GM20431 (cell line): ENCODE results near the gene KMT2D.

ENCODE experiments used
- in situ Hi-C: fragments of 300-500 bp; cut with MseI, MboI; formaldehyde crosslinking; loops from one replicate; pipeline ENCODE4 v1.15.0; 2020; ENCODE audit warnings: low sequenced_read_pairs; ENCODE audit not compliant: unreplicated experiment

Gene KMT2D

GRCh38 chr12:49060237-49061156 is at the start of gene KMT2D:
KMT2D (minus strand) TSS chr12:49060794; CDS start chr12:49055324, 5,470 bp downstream.
- in situ Hi-C loops: no loop called here

- in situ Hi-C loops: no loop called here
Observed at GRCh38 chr12:49109641-49110463, 49.3 kb upstream of the KMT2D start.

GRCh38 chr12:49108958-49109404 is 48.4 kb upstream of the KMT2D start:
- in situ Hi-C loops: no loop called here

GRCh38 chr12:49105504-49106084 is 45.0 kb upstream of the KMT2D start:
- in situ Hi-C loops: no loop called here

GRCh38 chr12:49104822-49105221 is 44.2 kb upstream of the KMT2D start:
- in situ Hi-C loops: no loop called here

GRCh38 chr12:49100380-49100779 is 39.8 kb upstream of the KMT2D start:
- in situ Hi-C loops: no loop called here

GRCh38 chr12:49098703-49099102 is 38.1 kb upstream of the KMT2D start:
- in situ Hi-C loops: no loop called here

- in situ Hi-C loops: no loop called here
Observed at GRCh38 chr12:49098035-49098451, 37.4 kb upstream of the KMT2D start.

- in situ Hi-C loops: no loop called here
Observed at GRCh38 chr12:49097381-49097780, 36.8 kb upstream of the KMT2D start.

GRCh38 chr12:49094975-49095365 is 34.4 kb upstream of the KMT2D start:
- in situ Hi-C loops: no loop called here

- in situ Hi-C loops: no loop called here
Observed at GRCh38 chr12:49094160-49094974, 33.8 kb upstream of the KMT2D start, which contains the start of gene DHH. DHH (minus strand) TSS chr12:49094801; CDS start chr12:49094512, 289 bp downstream.

- in situ Hi-C loops: no loop called here
Observed at GRCh38 chr12:49093792-49094159, 33.2 kb upstream of the KMT2D start.

- in situ Hi-C loops: no loop called here
Observed at GRCh38 chr12:49092816-49093406, 32.3 kb upstream of the KMT2D start.

GRCh38 chr12:49092086-49092815 is 31.7 kb upstream of the KMT2D start:
- in situ Hi-C loops: no loop called here

- in situ Hi-C loops: no loop called here
Observed at GRCh38 chr12:49091836-49092085, 31.2 kb upstream of the KMT2D start.

- in situ Hi-C loops: no loop called here
Observed at GRCh38 chr12:49091056-49091835, 30.7 kb upstream of the KMT2D start.

- in situ Hi-C loops: no loop called here
Observed at GRCh38 chr12:49089821-49090773, 29.5 kb upstream of the KMT2D start.
